Body of pancreas (tissue), 4 donors: Measurements from ENCODE around the gene TARM1.

Experiments used
- CTCF ChIP-seq, 7 experiments: fragments of 450-650 bp in 4 of 7; fragments of 200-600 bp in 3 of 7; sonication (generic) in 3 of 7; IDR thresholded peaks; one replicate each; pipeline ENCODE4 v1.5.1; 2016 to 2019; ENCODE audit warnings: antibody characterized with exemption in 7 of 7
- POLR2A ChIP-seq, 3 donors: fragments of 450-650 bp; IDR thresholded peaks; one replicate each; pipeline ENCODE4 v1.6.1; 2016; ENCODE audit warnings: antibody characterized with exemption in 3 of 3, mild to moderate bottlenecking in 2 of 3

- TF ChIP-seq CTCF (IDR thresholded peaks at IDR 0.05) (no peak), POLR2A (IDR thresholded peaks at IDR 0.05) (no peak)
These were observed 47.8 kb upstream of the TARM1 start for GRCh38 chr19:54128796-54129616.
